Spleen (tissue), 11 donors: Measurements from ENCODE around the gene PAX6. TPM values are rescaled to one million over a fixed set of nuclear protein-coding genes. Genes with fewer than 3 reads are reported as not detected.
"Not testable (repeated sequence)": the region's sequence is repeated elsewhere in the genome, so short reads cannot be mapped to it uniquely, and the experiment has no call there.

Experiments used
- DNase-seq: peaks from one replicate; pipeline ENCODE4 v3.0.0-alpha.2; 2020
- H3K27ac ChIP-seq, 8 donors: fragments of 200-600 bp; sonication (generic) in 7 of 8; 1 replicate in 4 of 8; 2 replicates in 4 of 8; pipeline versions ENCODE4 v1.5.0 to v1.8.0; 2016 to 2021; ENCODE audit warnings: inconsistent platforms in 4 of 8, mild to moderate bottlenecking in 4 of 8, moderate library complexity in 1 of 8
- H3K27me3 ChIP-seq, 7 donors: fragments of 200-600 bp; sonication (generic) in 6 of 7; replicated peaks in 1 of 7; 1 replicate in 4 of 7; 2 replicates in 3 of 7; pipeline versions ENCODE4 v1.5.0 to v1.8.0; 2016 to 2021; ENCODE audit warnings: inconsistent platforms in 3 of 7, mild to moderate bottlenecking in 1 of 7
- H3K36me3 ChIP-seq, 6 donors: fragments of 200-600 bp; sonication (generic) in 5 of 6; 1 replicate in 4 of 6; 2 replicates in 2 of 6; pipeline versions ENCODE4 v1.5.0 to v1.8.0; 2016 to 2021; ENCODE audit warnings: inconsistent platforms in 2 of 6
- H3K4me1 ChIP-seq, 6 donors: fragments of 200-600 bp; sonication (generic) in 5 of 6; 1 replicate in 3 of 6; 2 replicates in 3 of 6; pipeline versions ENCODE4 v1.5.0 to v1.8.0; 2016 to 2021; ENCODE audit warnings: inconsistent platforms in 3 of 6
- H3K4me3 ChIP-seq, 8 donors: fragments of 200-600 bp; sonication (generic) in 7 of 8; 1 replicate in 4 of 8; 2 replicates in 4 of 8; pipeline versions ENCODE4 v1.5.0 to v1.8.0; 2016 to 2021; ENCODE audit warnings: inconsistent platforms in 4 of 8, mild to moderate bottlenecking in 4 of 8, moderate library complexity in 2 of 8
- H3K9me3 ChIP-seq, 8 donors: fragments of 200-600 bp; sonication (generic) in 7 of 8; 1 replicate in 4 of 8; 2 replicates in 4 of 8; pipeline versions ENCODE4 v1.5.0 to v1.8.0; 2016 to 2021; ENCODE audit warnings: inconsistent platforms in 4 of 8
- CTCF ChIP-seq, 11 experiments: fragments of 200-600 bp in 7 of 11; fragments of 450-650 bp in 4 of 11; sonication (generic) in 4 of 11; IDR thresholded peaks in 8 of 11; conservative IDR thresholded peaks in 3 of 11; 1 replicate in 7 of 11; 2 replicates in 4 of 11; pipeline versions ENCODE4 v1.4.0 to v1.8.0; 2016 to 2021; ENCODE audit warnings: antibody characterized with exemption in 11 of 11, inconsistent platforms in 4 of 11, mild to moderate bottlenecking in 1 of 11
- POLR2A ChIP-seq, 3 donors: fragments of 450-650 bp; IDR thresholded peaks; one replicate each; pipeline ENCODE4 v1.5.1; 2017; ENCODE audit warnings: antibody characterized with exemption in 3 of 3, mild to moderate bottlenecking in 1 of 3
- POLR2AphosphoS5 ChIP-seq, 3 donors: sonication (generic); formaldehyde crosslinking; IDR thresholded peaks; one replicate each; pipeline ENCODE4 v1.5.1; 2017; ENCODE audit warnings: antibody characterized with exemption in 3 of 3
- WGBS, 5 donors: extraction: QIAGEN DNeasy Blood & Tissue Kit in 3 of 5; methylation state at CpG; one replicate each; pipeline versions ENCODE4 v1.1.5 to v1.1.7; 2013 to 2018; 5-methylcytosine and 5-hydroxymethylcytosine counted together
- intact Hi-C: fragments of 100-400 bp; cut with DNase I; formaldehyde crosslinking; loops from one replicate; pipeline ENCODE4 v1.15.0; 2023; ENCODE audit warnings: low total_unique reads
- polyA plus RNA-seq, 3 donors: library from polyadenylated mRNA; stranded (reverse); fragments of 200-250 nt; gene quantifications; one replicate each; pipeline ENCODE4 v1.2.1, GENCODE V29; 2013
- total RNA-seq, 7 donors: library from RNA; depleted of rRNA in 3 of 7; stranded (reverse); fragments of >200 nt in 3 of 7; fragmentation: NEBNext Ultra II Directional in 4 of 7; extraction: Animal tissue kit (Norgen Biotek cat#: 25700) in 4 of 7; gene quantifications; one replicate each; pipeline versions ENCODE4 v1.1.0 to v1.2.1, GENCODE V29; 2016 to 2021
- donor health status: healthy with polysubstance abuse.
- donor health status: DM: no; HTN: no; CAD: no; lungs with moderate emphysema.
- donor health status: DM: no; HTN: no; CAD: no.
- donor health status: Bipolar disorder and iron deficiency.
- donor health status: healthy.
- donor health status: DM: no; HTN: no; CAD: no.
- donor health status: DM: yes; HTN: yes; CAD: no.

Gene PAX6
- total and polyA plus RNA-seq, 10 donors = 0.02 to 0.05 TPM; not detected in 8

DNA sequence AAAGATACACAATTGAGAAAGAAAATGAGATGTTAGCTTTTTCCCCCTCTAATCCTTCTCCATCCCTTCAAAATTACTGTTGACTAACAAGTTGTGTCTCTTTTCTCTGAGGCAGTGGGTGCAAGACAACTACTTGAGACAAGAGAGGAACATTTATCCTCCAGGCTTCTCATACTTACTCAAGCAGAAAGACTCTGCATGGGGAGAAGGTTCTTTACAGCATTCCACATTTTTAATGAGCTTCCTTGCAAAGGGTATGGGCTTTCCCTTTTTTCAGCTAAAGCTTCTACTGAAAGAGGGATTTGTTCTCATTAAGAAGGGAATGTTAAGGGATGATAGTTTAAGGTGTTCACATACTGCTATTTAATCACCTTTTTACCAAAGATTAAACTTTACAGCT lies 47.8 kb downstream of the PAX6 start:
- Histone ChIP-seq H3K27ac (no peak overlapping the region), H3K4me3 (no peak overlapping the region), H3K4me1 (no peaks in the 10 kb centered on the region), H3K27me3 (no peaks in the 10 kb centered on the region), H3K9me3 (no peaks in the 10 kb centered on the region), H3K36me3 (no peaks in the 10 kb centered on the region)
- TF ChIP-seq POLR2A (IDR thresholded peaks at IDR 0.05) (no peak), CTCF (IDR thresholded peaks at IDR 0.05 in 8 of 11, conservative IDR thresholded peaks at IDR 0.05 in 3 of 11) (no peak), POLR2AphosphoS5 (IDR thresholded peaks at IDR 0.05) (no peak)
- intact Hi-C loops = no loop called here
- no peak for DNase-seq

DNA sequence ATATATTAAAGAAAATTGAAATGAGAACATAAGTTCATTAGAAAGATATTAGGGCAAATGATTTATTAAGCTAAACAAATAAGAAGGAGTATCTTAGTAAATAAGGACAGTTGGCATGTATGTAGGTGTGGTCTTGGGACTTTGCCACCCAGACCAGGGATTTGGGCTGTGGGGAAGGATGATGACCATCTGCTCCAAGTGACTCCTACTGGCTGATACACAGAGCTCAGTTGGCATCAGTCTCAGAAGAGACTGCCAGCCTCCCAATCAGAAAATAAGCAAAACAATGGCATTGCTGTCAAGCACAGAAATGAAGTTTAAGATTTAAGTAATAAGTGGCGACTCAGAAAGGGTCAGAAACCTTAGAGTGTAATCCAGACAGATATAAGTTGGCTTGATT lies 49.5 kb downstream of the PAX6 start:
- DNase-seq = no peak
- no peak overlapping the region for H3K27ac ChIP-seq
- no peaks in the 10 kb centered on the region for H3K4me1 ChIP-seq
- no peaks in the 10 kb centered on the region for H3K9me3 ChIP-seq
- no peaks in the 10 kb centered on the region for H3K27me3 ChIP-seq
- H3K36me3 ChIP-seq = no peaks in the 10 kb centered on the region
- TF ChIP-seq POLR2AphosphoS5 (IDR thresholded peaks at IDR 0.05) = no peak
- TF ChIP-seq CTCF (IDR thresholded peaks at IDR 0.05 in 8 of 11, conservative IDR thresholded peaks at IDR 0.05 in 3 of 11) = no peak
- no peak for TF ChIP-seq POLR2A (IDR thresholded peaks at IDR 0.05)
- WGBS, 5 donors = 91 to 100% (median 97%) methylated on average over 1 of the region's 1 CpG
- H3K4me3 ChIP-seq = no peak overlapping the region
- intact Hi-C loops = no loop called here

DNA sequence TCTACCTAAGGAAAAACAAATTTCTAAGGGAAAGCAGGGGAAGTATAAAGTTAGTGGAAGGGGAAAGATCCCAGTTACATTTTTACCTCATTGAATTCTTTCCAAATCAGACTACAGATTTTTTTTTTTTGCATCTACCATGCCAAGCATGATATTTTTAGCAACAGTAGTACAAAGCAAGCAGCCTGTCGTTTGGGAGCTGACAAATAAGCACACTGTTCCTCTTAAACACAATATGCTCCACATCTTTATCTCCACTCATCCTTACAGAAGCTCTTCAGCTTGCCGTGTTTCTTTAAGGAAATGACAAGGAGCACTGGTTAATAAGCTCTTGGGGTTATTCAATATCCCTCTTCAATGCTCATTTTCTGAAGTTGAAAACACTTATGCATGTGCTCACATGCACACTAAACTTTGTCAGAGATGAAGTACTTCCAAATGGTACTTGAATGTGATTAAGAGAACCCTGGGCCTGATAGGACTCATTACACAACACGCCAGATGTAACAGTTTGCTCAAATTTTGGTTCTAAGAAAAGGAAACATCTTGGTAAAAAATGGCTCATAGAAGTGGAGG lies 53.8 kb downstream of the PAX6 start:
- TF ChIP-seq CTCF (IDR thresholded peaks at IDR 0.05 in 8 of 11, conservative IDR thresholded peaks at IDR 0.05 in 3 of 11) = no peak
- TF ChIP-seq POLR2AphosphoS5 (IDR thresholded peaks at IDR 0.05) = no peak
- no peak for TF ChIP-seq POLR2A (IDR thresholded peaks at IDR 0.05)
- Histone ChIP-seq H3K9me3 (no peaks in the 10 kb centered on the region), H3K27ac (no peak overlapping the region), H3K27me3 (no peaks in the 10 kb centered on the region), H3K4me1 (no peaks in the 10 kb centered on the region), H3K4me3 (no peak overlapping the region), H3K36me3 (no peaks in the 10 kb centered on the region)
- DNase-seq = no peak
- intact Hi-C loops = no loop called here
- WGBS, 5 donors = 60 to 69% (median 67%) methylated on average over 3 of the region's 3 CpGs

- 28 to 74% (median 49%) methylated on average over 1 of the region's 1 CpG for WGBS, 5 donors
- TF ChIP-seq POLR2A (IDR thresholded peaks at IDR 0.05) = no peak
- TF ChIP-seq CTCF (IDR thresholded peaks at IDR 0.05 in 8 of 11, conservative IDR thresholded peaks at IDR 0.05 in 3 of 11) = no peak
- TF ChIP-seq POLR2AphosphoS5 (IDR thresholded peaks at IDR 0.05) = no peak
- Histone ChIP-seq H3K36me3 (no peaks in the 10 kb centered on the region), H3K27ac (no peak overlapping the region), H3K4me3 (no peak overlapping the region), H3K27me3 (no peaks in the 10 kb centered on the region), H3K4me1 (no peaks in the 10 kb centered on the region), H3K9me3 (peaks cover 0 to 1% (median 0%) of the 10 kb centered on the region in 8 donors)
- intact Hi-C loops = no loop called here
- DNase-seq = no peak
Observed at GRCh38 chr11:31747581-31747980, 63.5 kb downstream of the PAX6 start.

DNA sequence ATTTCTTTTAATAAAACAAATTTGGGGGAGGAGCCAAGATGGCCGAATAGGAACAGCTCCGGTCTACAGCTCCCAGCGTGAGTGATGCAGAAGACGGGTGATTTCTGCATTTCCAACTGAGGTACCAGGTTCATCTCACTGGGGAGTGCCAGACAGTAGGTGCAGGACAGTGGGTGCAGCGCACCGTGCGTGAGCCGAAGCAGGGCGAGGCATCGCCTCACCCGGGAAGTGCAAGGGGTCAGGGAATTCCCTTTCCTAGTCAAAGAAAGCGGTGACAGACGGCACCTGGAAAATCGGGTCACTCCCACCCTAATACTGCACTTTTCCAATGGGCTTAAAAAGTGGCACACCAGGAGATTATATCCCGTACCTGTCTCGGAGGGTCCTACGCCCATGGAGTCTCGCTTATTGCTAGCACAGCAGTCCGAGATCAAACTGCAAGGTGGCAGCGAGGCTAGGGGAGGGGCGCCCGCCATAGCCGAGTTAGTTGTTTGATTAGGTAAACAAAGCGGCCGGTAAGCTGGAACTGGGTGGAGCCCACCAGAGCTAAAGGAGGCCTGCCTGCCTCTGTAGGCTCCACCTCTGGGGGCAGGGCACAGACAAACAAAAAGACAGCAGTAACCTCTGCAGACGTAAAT lies 70.3 kb downstream of the PAX6 start:
- H3K4me3 ChIP-seq, intact Hi-C loops, H3K27me3 ChIP-seq, H3K27ac ChIP-seq, H3K4me1 ChIP-seq, DNase-seq: not testable (repeated sequence)
- WGBS, 5 donors = 92 to 98% (median 96%) methylated on average over 25 to 26 of the region's 26 CpGs
- peaks cover 0 to 54% (median 34%) of the 10 kb centered on the region in 8 donors for H3K9me3 ChIP-seq
- peaks cover 0 to 10% (median 0%) of the 10 kb centered on the region in 6 donors for H3K36me3 ChIP-seq
